Stimulated activated CD8-positive, alpha-beta memory T cell treated with anti-CD3 and anti-CD28 coated beads, Interleukin-15, amount 100 ng/mL, for 48 hours (primary cell): Measurements from ENCODE around the gene C18orf32.
A peak's percentile ranks its signal among the peaks of the same experiment; 100 is the strongest.
"Not testable (repeated sequence)": the region's sequence is repeated elsewhere in the genome, so short reads cannot be mapped to it uniquely, and the experiment has no call there.

Experiments
- DNase-seq, 2 donors: peaks; one replicate each; pipeline ENCODE4 v3.0.0-alpha.2; 2020; ENCODE audit warnings: low read depth in 2 of 2

Gene C18orf32

DNA sequence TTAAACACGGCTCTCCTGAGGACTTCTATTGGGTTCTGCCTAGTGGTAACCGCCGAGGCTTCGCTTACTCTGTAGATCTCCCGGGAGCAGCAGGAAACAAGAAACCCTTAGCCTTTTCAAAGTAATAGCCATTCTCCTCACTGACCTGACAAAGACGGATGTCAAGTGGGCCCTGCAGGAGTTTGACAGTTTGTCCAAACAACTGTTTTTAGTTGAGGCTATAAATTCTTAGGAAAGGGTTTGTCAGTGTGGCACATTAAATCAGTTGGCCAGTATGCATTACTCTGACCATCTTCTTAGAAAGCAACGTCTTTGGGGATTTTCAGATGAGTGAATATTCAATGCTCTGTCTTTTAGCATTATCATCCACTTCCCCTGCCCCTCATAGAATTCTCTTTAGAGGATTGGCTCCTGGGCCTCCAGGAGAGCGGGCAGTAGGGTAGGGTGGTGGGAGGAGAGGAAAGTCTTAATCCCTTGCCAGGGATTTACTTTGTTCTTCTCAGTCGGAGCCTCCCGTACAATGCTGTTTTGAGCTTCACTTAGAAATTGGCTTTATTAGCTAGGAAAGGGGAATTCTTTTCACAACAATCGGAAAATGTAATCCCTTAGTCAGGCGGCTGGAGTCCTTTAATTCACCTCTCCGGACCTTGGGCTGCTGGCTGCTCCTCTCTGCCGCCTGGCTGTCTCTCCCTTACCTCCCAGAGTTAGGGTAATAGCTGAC is 13.3 kb upstream of the C18orf32 start:
- no peak for DNase-seq

DNA sequence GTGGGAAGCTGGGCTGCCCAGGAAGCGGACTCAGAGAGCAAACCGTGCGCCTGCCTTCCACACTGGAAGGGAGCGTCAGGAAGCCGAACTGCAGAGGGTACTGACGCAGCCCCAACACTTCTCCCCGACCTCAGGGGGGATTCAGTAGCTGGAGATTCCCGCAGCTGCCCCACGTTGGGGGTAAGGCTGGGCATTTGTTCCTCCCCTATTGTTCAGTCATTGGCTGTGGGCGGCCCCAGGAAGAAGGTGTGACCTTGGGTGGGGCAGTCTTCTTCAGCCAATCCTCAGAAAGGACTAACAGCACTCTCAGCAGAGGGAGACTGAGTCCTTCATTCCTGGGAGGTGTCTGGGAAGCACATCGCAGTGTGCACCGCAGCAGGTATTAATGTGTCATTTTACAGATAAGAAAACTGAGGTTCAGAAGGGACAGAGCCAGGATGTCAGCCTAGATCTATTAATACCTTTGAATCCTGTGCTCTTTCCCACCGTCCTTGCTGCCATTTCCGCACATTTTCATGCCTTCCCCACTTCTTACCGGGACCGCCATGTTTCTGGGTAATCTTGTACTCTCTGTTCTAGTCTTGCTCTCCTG is 12.1 kb upstream of the C18orf32 start:
- DNase-seq = no peak

DNA sequence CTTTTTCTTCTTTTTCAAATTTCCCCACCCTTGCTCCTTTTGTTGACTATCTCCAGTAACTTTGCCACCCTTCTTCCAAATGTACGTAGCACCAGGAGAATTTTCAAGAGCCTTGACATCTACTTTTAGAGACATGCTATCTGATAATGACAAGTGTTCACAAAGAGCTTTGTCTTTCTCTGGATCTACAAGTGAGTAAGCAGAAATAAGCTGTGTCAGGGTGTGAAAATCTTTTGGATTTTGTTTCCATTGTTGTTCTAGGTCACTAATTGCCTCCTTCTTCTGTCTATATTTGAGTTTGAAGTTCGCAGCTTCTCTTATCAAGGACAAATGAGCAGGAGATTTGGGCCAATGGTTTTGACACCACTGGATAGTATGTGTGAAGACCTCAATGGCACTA is 8.4 kb upstream of the C18orf32 start:
- DNase-seq = no peak

DNA sequence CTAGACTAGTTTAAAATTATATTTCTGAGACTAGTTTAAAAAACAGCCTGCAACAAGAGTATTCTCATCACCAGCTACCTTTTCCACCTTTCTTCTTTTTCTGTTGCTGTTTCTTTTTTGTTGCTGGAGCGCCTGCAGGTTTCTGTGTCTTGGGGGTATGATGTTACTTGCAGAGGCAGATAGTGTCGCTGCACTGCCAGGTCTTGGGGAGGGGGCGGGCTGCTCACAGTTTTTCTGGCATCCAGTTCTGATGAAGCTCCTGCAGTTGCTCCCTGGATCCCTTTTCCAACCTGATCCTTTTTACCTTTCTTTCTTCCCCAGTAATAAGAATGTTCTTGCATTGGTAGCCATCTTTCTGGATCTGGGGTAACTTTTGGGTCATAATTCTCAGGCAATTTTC is 8.0 kb upstream of the C18orf32 start:
- DNase-seq = no peak

DNA sequence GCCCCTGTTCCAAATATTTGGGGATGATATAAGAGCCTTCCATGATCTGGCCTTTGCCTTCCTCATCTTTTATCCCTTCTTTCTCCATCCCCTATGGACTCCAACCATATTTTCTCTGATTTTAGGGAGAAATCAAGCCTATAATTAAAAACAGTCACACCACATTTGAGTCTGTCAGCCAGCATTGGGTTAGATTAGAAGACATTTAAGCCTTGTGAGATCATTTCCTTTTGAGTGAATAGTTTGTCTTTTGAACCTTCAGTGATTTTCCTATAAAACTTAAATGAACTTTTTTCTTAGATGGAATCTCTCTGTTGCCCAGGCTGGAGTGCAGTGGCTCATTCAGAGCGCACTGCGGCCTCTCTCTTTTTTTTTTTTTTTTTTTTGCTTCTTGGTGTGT is 7.6 kb upstream of the C18orf32 start:
- no peak for DNase-seq

DNA sequence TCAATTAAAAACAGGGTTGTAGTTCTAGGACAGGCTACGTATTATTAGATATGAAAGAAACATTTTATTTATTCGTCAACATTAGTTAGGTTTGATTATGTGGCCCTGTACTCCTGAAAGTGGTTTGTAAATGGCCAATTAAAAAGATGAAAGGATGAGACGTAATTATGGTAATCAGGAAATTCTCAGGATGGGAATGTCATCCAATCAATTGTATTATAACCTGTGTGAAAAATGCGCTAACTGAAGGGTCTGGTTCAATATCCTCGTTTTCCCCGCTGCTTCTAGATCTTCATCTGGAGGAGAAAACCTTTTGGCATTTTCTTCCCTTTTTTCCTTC is 5.6 kb upstream of the C18orf32 start:
- DNase-seq = no peak

DNA sequence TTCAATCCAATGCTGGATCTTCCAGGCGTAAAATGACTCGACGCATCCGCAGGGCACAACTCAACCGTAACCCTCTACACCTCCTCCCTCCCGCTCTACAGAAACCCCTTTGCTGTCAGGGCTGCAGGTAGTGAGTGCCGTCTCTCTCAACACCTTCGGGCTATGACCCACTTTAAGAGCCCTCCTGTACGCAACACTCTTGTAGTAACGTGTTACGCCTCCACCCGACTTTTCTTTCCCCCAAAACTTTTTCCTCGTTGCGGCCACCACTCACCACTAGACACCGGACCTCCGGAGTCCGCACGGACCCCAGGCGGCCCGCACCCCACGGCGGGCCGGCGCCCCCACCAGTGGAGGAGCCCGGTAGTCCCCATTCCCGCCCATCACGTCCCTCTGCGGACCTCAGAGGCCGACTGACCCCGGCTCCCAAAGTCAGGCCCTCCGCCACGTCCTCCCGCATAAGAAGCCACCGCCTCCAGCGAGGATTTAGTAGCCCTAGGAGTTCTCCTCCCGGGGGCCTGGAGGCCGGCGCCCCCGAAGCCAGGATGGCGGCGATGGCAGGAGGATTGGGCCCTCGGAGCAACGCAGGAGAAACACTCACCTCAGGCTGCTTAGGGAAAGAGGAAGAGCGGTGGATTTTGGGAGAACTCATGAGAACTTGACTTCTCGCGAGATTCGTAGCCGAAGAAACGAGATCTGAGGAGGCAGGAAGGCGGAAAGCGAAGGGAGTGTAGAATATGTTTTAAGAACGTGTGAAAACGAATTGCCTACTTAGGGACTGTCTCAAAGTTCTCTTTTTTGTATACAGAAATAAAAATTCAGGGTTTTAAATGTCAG is 5.0 kb upstream of the C18orf32 start, which contains the start of gene RPL17:
TSS of gene RPL17 (minus strand) at position 609 of the 837 bp plus-strand sequence.
- peak; percentile 70 to 74 for DNase-seq

DNA sequence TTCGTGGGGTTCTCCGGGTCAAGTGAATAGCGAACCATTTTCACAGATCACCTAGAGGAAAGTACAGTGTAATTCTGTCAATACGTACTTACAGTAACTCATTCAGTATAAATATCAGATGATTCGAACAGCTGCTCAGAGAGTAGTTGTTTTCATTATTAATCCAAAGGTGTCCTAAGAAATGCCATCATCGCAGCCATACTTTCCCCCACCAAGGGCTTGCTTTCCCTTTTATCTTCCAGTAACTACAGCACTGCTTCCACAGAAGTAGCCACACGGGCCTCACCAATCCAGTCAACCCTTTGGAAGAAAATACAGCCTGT is 4.5 kb upstream of the C18orf32 start:
- DNase-seq = no peak

DNA sequence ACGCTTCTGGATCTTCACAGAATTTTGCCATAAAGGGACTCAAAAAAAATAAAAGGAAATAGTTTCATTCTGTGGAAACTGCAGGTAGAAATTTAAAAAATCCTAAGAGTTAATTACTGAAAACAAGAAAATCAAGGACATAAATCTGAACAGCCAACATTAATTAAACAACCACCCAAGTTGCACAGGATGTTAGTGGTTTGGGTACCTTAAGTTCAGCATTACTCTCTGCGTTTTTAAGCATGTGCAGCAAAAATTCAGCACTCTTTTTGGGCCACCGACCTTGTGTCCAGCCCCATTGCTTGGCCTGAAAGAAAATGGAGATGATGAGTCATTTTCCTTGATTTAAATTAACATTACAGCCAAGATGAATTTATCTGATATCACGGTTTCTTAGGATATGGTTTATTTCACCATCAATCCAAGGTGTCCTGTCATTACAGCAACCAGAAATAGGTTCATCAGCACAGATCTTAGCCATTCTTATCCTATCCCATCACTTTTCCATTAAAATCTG is 3.3 kb upstream of the C18orf32 start:
- DNase-seq = no peak

DNA sequence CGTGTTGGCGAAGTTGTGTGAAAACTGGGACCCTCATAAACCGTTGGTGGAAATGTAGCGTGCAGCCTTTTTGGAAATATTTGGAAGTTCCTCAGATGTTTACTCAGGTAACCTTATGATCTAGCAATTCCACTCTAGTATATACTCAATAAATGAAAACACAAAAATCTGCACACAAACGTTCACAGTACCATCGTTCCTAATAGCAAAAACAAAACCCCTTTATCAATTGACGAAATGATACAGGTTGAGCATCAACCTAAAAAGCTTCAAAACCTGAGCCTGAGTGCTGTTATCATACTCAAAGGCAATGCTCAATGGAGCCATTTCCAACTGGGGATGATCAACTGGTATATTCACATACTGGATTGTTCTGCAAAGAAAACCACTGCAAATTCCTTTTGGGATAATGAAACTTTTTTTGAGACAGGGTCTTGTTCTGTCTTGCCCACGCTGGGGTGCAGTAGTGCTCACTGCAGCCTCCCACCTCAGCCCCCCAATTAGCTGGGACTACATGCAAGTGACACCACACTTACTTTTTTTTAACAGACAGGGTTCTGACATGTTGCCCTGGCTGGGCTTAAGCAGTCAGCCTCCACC is 777 bp upstream of the C18orf32 start:
- no peak for DNase-seq

DNA sequence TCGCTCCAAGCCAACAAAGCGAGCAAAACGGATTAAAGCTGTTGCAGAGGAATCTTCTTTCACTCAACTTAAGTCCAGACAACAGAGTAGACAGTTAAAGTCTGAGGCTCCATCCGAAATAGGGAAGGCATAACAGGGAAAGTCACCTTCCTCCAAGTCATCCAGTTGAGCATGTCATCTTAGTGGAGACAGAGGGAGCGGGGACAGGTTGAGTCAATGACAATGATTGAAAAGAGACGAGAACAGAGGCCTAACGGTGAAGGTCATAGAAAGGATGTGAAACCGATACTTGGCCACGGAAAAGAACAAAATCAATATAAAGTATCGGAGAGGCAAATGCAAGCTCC is 455 bp downstream of the C18orf32 start:
- DNase-seq = no peak

DNA sequence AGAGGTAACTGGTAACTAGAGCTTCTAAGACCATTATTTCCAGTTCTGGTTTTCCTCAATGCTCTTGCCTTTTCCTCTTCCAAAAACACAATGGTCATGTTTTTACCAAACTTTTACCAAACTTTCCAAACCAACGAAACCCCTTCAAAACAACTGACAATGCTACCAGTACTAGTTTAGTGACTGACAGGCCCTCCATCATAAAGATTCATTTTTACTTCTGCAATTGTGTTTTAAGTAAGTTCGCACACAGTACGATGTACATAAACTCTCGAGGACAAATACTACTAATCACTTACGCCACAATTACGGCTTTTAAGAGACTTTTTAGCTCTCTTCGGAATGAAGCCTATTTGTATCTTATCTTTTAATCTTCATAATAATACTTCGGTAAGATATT is 900 bp downstream of the C18orf32 start:
- DNase-seq = no peak

DNA sequence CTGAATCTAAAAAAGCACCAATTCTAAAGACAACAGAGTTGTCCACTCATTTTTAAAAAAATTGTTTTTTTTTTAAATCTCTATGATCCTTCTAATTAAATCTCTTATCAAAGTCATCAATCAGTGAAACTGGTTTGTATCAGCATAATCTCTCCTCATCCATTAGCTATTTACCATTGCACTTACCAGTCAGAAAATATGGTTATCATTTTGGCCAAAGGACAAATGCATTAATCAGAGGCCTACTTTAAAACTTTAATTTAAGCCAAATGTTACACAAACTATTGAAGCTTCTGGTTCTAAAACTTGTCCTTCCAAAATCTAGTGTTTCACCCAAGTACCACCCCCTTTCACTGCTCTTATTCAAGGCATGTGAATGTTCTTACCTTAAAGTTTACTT is 3.8 kb downstream of the C18orf32 start:
- no peak for DNase-seq

DNA sequence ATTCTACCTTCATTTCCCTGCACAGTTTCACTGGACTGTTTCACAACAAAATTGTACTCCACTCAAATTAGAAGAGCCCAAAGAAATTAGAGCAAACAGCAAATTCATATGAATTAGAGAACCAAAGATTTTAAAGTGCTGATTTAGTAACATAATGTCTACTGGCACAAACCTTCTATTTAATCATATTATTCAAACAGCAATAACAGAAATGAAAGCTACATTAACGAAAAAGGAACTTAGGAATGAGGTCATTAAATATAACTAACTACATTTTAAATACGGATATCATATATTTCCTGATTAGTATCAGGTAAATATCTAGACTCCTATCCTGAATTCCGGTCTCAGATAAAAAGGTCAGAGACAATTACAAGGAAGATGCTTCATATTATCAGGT is 5.1 kb downstream of the C18orf32 start:
- no peak for DNase-seq

DNA sequence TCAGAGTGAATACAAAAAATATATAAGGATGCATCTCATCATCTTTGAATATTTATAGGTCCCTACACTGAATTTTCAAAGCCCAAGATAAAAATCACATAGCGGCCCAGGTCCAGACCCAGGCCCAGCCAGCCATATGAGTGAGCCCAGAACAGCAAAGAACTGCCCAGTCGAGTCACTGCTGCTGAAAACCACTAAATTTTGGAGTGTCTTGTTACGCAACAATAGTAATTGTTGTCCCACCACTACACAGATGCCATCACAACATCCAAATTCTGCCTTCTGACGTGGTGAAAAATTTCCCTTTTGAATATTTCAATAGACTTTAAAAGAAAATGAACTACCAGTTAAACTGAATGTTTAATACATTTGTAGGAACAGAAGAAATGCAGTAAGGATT is 5.7 kb downstream of the C18orf32 start:
- DNase-seq = no peak

DNA sequence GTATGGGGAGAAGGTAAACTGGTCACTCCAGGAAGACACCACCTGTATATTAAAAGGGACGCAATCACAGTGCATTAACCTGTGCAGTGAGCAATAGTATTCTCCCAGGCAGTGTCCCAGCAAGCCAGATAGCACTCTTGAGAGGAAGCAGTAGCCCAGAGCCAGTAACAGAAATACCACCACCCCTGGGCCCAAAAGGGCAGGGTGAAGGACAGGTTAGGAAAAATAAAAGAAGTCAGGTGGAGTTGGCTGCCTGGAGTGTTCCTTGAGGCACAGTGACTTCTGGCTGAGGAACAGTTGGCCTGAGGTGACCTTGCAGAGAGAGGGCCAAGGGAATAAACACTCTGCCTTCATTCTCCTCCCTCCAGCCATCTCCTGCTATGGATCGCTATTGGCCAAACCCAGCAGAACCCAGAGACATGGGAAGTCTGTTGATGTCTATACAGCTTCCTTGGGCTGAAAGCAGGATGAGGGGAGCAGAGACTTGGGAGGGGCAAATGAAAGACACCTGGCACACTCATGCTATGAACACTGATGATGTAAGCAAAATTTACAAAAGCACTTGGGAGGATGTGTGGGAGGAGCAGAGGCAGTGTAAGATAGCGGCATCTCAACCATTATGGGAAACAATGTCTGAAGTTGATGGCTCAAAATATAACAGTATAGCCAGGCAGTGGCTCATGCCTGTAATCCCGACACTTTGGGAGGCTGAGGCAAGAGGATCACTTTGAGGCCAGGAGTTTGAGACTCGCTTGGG is 7.5 kb downstream of the C18orf32 start:
- DNase-seq = no peak

DNA sequence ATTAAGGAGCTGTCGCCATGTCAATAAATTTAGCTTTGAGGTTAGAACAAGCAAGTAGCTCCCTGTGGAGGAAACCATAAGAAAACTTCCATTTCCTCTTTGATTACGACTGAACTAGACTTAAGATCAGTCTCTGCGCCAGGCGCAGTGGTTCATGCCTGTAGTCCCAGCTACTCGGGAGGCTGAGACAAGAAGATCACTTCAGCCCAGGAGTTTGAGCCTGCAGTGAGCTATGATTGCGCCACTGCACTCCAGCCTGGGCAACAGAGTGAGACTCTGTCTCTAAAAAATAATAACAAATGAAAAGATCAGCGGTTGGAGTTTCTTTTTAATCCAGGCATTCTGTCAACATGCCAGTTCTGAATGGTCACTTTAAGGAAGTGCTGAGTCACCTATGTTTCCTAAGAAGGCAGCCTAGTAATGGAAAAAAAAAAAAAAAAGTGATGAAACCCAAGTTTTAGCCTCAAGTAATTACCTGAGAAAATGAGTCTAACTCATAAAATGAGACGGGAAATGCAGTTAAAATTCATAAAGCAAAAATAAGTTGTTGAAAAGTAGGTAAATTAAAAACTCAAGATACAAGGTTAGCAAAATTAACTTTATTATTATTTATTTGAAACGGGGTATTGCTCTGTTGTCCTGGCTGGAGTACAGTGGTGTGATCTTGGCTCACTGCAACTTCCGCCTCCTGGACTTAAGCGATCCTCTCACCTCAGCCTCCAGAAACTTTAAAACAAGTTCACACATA is 10.2 kb downstream of the C18orf32 start:
- no peak for DNase-seq

DNA sequence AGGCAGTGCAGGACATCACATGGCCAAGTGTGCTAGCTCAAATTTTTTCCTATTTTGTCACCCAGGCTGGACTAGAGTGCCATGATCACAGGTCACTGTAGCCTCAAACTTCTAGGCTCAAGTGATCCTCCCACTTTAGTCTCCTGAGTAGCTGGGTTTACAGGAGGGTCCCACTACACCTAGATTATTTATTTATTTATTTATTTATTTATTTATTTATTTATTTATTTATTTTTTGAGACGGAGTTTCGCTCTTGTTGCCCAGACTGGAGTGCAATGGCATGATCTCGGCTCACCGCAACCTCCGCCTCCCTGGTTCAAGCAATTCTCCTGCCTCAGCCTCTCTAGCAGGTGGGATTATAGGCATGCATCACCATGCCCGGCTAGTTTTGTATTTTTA is 12.1 kb downstream of the C18orf32 start:
- DNase-seq = not testable (repeated sequence)

DNA sequence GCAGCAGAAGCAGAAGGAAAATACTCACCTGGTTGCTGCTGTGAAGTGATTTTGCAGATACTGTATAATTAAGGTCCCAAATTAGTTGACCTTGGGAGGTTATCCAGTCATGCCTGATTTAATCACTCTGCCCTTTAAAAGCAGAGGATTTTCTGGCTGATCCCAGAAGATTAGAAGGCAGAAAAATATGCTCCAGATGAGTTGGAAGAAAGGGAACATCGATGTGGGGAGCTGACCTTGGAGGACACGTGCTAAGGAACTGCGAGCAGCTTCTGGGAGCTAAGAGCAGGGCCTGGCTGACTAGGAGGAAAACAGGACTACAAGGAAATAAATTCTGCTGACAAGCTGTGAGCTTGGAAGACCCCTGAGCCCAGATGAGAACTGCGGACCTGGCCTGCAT is 13.3 kb downstream of the C18orf32 start:
- DNase-seq = no peak

DNA sequence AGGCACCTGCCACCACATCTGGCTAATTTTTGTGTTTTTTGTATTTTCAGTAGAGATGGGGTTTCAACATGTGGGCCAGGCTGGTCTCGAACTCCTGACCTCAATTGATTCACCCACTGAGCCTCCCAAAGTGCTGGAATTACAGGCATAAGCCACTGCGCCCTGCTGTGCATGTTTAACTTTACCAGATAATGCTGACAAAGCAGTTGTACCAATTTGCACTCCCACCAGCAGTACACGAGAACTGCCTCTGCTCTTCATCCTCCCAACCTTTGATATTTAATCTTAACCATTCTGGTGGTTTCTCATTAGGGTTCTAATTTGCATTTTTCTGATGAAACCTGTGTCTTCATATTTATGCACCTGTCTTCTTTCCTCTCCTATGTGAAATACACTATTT is 14.6 kb downstream of the C18orf32 start:
- no peak for DNase-seq

DNA sequence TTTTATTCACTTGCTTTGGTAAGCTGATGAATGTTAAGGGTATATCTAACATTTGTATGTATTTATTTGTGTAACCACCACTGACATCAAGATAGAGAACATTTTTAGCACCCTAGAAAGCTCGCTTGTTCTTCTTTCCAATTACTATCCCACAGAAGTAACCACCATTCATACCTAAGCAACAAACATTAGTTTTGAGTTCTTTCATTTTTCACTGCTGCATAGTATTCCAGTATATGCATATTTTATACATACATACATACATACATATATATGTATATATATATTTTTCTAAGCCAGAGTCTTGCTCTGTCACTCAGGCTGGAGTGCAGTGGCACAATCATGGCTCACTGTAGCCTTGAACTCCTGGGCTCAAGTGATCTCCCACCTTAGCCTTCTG is 15.5 kb downstream of the C18orf32 start:
- DNase-seq = no peak
